Adrenal gland (tissue), 5 donors: Measurements from ENCODE around the gene PRKACB.
"Not testable (repeated sequence)": the region's sequence is repeated elsewhere in the genome, so short reads cannot be mapped to it uniquely, and the experiment has no call there.

Experiments used
- CTCF ChIP-seq, 6 experiments: fragments of 450-650 bp in 4 of 6; fragments of 200-600 bp in 2 of 6; sonication (generic) in 1 of 6; IDR thresholded peaks; 1 replicate in 5 of 6; 2 replicates in 1 of 6; pipeline versions ENCODE4 v1.5.1 to v1.8.0; 2016 to 2021; ENCODE audit warnings: antibody characterized with exemption in 6 of 6, mild to moderate bottlenecking in 2 of 6, moderate library complexity in 1 of 6
- POLR2A ChIP-seq, 2 donors: fragments of 450-650 bp; IDR thresholded peaks; one replicate each; pipeline ENCODE4 v1.6.1; 2017; ENCODE audit warnings: antibody characterized with exemption in 2 of 2, mild to moderate bottlenecking in 2 of 2, moderate library complexity in 1 of 2
- donor health status: DM: no; HTN: no; CAD: no.

GRCh38 chr1:84232676-84233075, 88.6 kb downstream of the PRKACB start:
- TF ChIP-seq CTCF, POLR2A (IDR thresholded peaks at IDR 0.05): not testable (repeated sequence)
